Endometrium (tissue), 2 donors: ENCODE results near the gene RNF138.
"Not testable (repeated sequence)": the region's sequence is repeated elsewhere in the genome, so short reads cannot be mapped to it uniquely, and the experiment has no call there.

ENCODE experiments used
- FAIRE-seq: peaks from 2 replicates; lab custom pipeline; 2012; peaks lifted over from hg19 to GRCh38; lab: Jason Lieb, UNC
- donor health status: control.
- donor health status: control.

Gene RNF138

DNA sequence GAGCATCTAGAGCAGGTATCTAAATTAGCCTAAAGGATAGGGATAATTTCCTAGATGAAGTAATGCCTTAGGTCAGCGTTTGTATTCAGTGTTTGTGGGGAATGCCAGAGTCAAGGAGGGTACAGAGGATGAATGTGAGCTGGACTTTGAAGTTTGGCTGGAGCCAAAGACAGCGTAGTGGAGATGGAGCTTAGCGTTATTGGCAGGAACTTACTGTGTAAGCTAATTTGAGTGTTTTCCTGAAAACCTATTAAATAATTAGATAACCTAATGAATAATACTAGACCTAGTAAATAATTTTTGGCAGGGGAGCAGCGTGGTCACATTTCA is 4.2 kb downstream of the RNF138 start:
- no peak for FAIRE-seq

DNA sequence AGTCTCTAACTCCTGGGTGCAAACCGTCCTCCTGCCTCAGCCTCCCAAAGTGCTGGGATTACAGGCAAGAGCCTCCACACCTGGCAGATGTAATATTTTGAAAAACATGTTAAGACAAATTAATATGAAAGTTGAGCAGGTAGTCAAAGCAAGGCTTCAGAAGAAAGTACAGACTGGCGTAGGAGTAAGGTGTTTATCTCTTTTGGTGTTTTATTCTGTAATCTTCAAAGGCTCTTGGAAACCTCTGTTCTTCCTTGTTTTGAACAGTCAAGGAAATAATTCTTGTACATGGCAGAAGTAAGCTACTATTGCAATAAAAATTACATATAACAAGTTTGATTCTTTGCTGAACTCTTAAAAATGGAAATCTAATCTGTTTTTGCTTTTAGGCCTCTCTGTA is 5.3 kb downstream of the RNF138 start:
- FAIRE-seq: no peak

- peak; percentile 31 for FAIRE-seq
Measured at GRCh38 chr18:32104516-32104915, 12.8 kb downstream of the RNF138 start.

DNA sequence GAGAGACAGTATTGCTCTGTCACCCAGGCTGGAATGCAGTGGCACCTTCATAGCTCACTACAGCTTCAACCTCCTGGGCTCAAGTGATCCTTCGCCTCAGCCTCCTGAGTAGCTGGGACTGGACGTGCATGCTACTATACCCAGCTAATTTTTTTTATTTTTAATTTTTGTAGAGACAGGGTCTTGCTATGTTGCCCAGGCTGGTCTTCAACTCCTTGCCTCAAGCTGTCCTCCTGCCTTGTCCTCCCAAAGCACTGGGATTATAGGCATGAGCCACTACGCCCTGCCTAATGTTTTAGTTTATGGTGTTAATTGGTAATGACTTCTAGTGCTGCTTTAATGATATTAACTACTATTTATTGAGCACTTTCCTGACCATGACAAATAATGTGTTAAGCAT is 18.3 kb downstream of the RNF138 start:
- no peak for FAIRE-seq

- FAIRE-seq: no peak
Measured at GRCh38 chr18:32111706-32112105, 20.0 kb downstream of the RNF138 start.

DNA sequence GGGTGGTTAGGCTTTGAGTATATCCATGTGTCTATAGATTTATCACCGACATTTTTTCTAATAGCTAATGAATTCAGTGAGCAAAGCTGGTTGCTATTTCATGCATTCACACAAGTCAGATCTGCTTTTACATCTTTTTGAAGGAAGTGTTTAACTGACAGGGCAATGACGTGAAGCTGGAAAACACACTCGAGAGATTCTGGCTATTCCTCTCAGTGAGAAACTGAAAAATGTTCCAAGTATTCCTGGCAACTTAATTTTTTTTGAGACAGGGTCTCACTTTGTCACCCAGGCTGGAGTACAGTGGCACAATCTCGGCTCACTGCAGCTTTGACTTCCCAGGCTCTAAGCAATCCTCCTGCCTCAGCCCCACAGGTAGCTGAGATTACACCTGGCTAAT is 21.2 kb downstream of the RNF138 start:
- FAIRE-seq: no peak

DNA sequence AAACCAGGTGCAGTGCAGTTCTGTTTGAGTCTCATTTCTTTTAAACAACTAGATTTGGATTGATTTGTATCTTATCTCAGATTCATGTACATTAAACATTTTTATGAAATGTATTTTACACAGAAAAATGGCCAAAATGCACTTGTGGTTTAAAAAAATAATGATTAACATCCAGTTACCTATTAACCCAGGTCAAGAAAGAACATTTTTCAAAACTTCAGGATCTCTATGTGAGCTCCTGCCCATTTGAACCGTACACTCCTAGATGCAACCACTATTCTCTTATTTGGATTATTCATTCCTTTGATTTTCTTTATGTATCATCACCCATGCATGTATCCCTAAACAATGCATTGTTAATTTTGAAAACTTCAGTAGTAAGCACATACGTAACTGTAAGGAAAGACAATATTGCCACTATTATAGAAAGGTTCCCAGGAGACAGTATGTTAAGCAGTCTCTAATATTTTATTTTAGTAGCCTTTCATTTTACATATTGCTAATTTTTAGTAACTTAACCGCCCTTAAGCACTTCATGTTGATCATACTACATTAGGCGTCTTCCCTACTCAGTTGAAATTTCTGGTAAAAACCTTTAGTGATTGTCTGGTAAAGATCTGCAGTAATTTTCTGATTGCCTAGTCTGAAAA is 22.7 kb downstream of the RNF138 start:
- no peak for FAIRE-seq

DNA sequence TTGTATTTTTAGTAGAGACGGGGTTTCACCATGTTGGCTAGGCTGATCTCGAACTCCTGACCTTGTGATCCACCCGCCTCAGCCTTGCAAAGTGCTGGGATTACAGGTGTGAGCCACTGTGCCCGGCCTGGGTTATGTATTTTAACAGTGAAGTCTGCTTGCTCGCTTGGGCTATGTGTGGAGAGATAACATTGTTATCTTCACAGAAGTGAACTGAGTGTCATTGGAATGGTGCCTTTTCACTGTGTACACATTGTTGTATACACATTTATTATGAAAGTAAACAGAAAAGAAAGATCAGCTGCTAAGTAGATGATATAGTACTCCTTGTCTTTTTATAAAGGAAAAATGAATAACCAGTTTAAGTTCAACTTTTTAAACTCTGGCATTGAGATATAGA is 30.4 kb downstream of the RNF138 start:
- no peak for FAIRE-seq

DNA sequence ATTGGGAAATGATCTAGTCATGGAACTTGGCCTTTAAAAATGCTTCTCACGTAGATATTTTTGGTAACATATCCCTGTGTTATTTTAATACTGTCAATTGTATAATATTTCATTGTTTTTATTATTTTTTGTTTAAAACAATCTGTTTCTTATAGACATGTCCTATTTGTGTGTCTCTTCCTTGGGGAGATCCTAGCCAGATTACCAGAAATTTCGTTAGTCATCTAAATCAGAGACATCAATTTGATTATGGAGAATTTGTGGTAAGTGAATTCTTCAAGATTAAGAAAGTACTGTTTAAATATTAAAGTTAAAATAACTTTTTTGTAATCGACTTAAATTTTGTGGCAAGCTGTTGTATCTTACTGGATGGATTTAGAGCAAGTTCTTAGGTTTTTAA is 34.9 kb downstream of the RNF138 start:
- FAIRE-seq: no peak

DNA sequence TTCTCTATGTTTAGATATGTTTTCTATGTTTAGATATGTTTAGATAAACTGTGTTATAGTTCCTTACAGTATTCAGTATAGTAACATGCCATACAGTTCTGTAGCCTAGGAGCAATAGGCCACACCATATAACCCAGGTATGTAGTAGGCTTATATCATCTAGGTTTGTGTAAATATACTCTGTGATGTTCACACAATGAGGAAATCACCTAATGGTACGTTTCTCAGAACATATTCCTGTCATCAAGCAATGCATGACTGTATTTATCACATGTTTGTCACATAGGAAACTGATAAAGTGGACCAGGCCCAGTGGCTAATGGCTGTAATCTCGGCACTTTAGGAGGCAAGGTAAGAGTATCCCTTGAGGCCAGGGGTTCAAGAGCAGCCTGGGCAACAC is 44.0 kb downstream of the RNF138 start:
- FAIRE-seq: no peak

DNA sequence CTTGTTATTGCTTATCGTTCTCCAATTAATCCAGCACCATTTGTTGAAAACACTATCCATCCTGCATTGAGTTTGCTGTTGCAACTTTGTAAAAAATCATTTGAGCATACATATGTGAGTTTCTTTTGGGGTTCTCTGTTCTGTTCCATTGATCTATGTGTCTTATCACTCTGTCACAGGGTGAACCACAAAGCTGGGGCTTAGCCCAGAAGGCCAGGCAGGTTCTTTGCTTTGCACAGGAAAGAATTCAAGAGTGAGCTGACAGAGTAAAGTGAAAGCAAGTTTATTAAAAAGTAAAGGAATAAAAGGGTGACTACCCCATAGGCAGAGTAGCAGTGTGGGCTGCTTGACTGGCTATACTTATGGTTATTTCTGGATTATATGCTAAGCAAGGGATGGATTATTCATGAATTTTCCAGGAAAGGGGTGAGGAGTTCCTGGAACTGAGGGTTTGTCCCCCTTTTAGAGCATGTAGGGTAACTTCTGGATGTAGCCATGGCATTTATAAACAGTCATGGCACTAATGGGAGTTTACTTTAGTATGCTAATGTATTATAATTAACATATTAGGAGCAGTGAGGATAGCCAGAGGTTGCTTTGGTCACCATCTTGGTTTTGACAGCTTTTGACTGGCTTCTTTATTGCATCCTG is 46.8 kb downstream of the RNF138 start:
- FAIRE-seq: no peak

- no peak for FAIRE-seq
Measured at GRCh38 chr18:32139835-32140283, 48.2 kb downstream of the RNF138 start.

GRCh38 chr18:32148185-32148870 is 56.7 kb downstream of the RNF138 start:
- FAIRE-seq: peak; percentile 33

DNA sequence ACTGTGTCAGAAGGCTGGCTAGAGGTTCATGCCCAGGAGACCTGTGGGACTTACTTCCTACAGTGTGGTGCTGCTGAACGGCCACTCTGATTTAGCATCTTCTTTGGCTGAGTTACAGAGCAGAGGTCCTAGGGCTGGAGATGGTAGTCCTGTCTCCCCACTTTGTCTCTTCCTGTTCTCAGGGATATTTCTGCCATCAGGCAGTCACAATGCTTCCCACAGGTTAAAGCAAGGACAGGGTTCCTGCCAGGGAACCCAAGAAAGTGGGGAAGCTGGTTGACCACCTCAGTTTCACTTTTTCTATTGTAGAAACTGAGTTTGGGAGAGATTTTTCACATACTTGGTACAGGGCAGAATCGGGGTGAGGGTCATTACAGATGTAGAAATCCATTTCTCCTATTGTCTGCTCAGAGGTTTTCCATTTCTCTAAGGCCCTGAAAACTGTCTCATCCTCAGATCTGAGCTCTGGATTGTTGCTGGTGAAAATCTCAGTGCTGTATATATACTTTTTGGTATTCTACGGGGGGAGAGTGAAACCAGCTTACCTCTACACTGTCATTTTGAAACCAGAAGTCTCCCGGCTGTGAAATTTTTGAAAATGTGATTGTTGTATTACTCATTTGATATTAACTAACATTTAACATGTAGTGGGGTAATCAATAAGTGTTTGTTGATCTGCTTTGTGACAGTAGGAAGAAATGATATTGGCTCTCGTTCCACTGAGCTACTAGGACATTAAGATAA is 61.2 kb downstream of the RNF138 start:
- no peak for FAIRE-seq

DNA sequence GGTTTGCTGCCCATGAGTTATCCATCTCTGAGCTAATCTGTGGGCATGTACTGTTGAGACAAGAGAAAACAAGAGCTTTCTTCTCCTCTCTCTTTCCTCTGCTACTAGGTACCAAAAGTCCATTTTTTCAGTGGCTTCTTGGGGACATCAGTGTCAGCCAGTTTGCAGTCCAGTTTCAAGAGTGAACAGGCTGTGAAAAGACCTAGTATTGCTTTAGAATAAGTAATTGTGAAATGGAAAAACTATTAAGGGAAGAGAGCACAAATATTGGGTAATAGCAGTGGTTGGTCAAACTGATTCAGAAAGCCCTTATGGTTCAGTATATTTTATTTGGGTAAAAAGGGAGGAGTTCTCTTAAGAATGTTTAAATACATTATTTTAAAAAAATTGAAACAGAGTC is 65.2 kb downstream of the RNF138 start:
- no peak for FAIRE-seq

DNA sequence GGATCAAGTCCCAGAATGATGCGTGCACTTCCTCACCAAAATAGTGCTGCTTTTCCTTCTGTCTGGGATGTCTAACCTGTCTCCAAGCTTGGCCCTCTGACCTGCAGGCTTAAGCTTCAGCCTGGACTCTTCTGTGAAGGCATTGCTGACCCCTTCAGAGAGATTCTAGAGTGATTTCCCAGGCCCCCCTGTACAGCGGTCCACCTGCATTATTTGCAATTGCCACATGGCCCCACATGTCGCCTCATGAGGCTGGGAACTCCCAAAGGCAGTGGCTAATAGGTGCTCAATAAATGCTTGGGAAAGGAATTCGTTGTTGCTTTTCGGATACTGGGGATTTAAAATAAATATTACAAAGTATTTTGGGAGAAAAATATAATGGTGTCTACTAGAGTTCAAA is 65.9 kb downstream of the RNF138 start:
- no peak for FAIRE-seq

GRCh38 chr18:32158108-32158624 is 66.5 kb downstream of the RNF138 start:
- peak; percentile 78 for FAIRE-seq

DNA sequence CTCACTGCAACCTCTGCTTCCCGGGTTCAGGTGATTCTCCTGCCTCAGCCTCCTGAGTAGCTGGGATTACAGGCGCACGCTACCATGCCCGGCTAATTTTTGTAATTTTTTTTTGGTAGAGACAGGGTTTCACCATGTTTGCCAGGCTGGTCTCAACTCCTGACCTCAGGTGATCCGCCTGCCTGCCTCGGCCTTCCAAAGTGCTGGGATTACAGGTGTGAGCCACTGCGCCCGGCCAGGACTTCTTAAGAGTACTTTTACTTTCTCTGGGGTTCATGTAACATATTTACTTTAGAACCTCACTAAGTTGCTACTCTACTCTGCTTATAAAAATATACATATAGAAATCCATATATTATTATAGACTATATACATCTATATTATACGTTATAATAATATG is 67.0 kb downstream of the RNF138 start:
- not testable (repeated sequence) for FAIRE-seq

DNA sequence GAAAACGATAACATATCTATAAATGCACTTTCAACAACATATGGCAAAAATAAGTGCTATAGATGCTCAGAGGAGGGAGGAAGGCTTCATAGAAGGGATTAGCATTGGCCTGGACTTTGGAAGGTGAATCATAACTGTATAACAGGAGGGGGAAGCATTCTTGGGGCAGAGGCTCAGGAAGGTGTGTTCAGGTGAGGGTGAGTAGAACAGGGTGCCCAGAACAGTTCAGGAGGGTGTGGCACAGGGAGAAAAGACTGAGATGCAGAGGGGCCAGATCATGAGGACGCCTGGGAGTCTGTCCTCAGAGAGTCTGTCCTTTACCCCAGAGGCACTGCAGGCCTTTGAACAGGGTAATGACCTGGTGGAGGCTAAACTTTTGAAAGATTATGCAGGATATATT is 68.9 kb downstream of the RNF138 start:
- no peak for FAIRE-seq

- FAIRE-seq: no peak
Measured at GRCh38 chr18:32167980-32168730, 76.5 kb downstream of the RNF138 start.

GRCh38 chr18:32173654-32174053 is 82.0 kb downstream of the RNF138 start:
- no peak for FAIRE-seq

- FAIRE-seq: no peak
Measured at GRCh38 chr18:32174719-32175118, 83.0 kb downstream of the RNF138 start.
